ENCODE measurements around the gene PGAM5.
A peak's percentile ranks its signal among the peaks of the same experiment; 100 is the strongest.

The PGAM5 gene

GRCh38 chr12:132711080-132711843 is 620 bp downstream of the PGAM5 start:
- H3K36me3 ChIP-seq = peaks cover 15 to 43% (median 34%) of the 10 kb centered on the region in 11 experiments
- TF ChIP-seq Cebpa-rat (IDR thresholded peaks at IDR 0.05) = no peak
- H3K27me3 ChIP-seq = no peaks in the 10 kb centered on the region
- H3K4me2 ChIP-seq = peak overlapping the region; percentile 85 to 99 (median 95)
- peaks cover 8 to 53% (median 50%) of the 10 kb centered on the region in 11 experiments; a peak in 21 of 22 replicates for H4K20me1 ChIP-seq
- H3K9ac ChIP-seq = peak overlapping the region; percentile 83 to 97 (median 90)
- peak overlapping the region; percentile 78 to 98 (median 94) for H3K4me3 ChIP-seq
- peaks cover 29 to 45% (median 37%) of the 10 kb centered on the region in 10 experiments for H3K4me1 ChIP-seq
- H3K9me3 ChIP-seq (replicated peaks in 1 of 11) = no peaks in the 10 kb centered on the region
- H3K27ac ChIP-seq = peak overlapping the region; percentile 65 to 91 (median 84); a peak in 21 of 22 replicates

DNA sequence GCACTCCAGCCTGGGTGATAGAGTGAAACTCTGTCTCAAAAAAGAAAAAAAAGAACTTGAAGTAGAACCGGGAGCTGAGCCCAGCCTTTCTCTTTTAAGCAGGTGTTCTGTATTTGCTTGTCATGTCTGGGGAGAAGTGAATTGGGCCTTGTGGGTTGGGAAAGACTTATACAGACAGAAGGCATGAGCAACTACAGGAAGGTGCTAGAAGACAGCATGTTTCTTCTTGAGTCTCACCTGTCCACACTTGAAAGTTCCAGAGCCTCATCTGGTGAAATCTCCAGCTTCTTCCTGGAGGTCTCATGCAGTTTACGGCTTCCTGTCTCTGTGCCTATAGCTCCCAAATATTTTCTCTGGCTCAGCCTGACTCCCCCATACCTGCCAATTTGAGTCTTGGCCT is 2.5 kb downstream of the PGAM5 start:
- Histone ChIP-seq H3K4me2 (peak overlapping the region in 9 of 11 experiments; percentile 10 to 99 (median 85); a peak in 10 of 22 replicates), H3K9ac (no peak overlapping the region; a peak in 1 of 22 replicates), H3K9me3 (replicated peaks in 1 of 11) (no peaks in the 10 kb centered on the region), H4K20me1 (peaks cover 22 to 72% (median 68%) of the 10 kb centered on the region in 11 experiments; a peak in 21 of 22 replicates), H3K36me3 (peaks cover 23 to 53% (median 47%) of the 10 kb centered on the region in 11 experiments), H3K4me3 (no peak overlapping the region), H3K27ac (no peak overlapping the region), H3K4me1 (peaks cover 46 to 63% (median 55%) of the 10 kb centered on the region in 10 experiments), H3K27me3 (no peaks in the 10 kb centered on the region)
- TF ChIP-seq Cebpa-rat (IDR thresholded peaks at IDR 0.05) = no peak

GRCh38 chr12:132715874-132716273 is 5.2 kb downstream of the PGAM5 start:
- Histone ChIP-seq H3K4me1 (peaks cover 37 to 51% (median 44%) of the 10 kb centered on the region in 10 experiments), H3K27ac (no peak overlapping the region), H3K4me3 (no peak overlapping the region), H3K9me3 (replicated peaks in 1 of 11) (no peaks in the 10 kb centered on the region), H3K36me3 (peaks cover 45 to 78% (median 72%) of the 10 kb centered on the region in 11 experiments), H4K20me1 (peaks cover 35 to 97% (median 92%) of the 10 kb centered on the region in 11 experiments; a peak in 21 of 22 replicates), H3K27me3 (no peaks in the 10 kb centered on the region), H3K9ac (no peak overlapping the region), H3K4me2 (no peak overlapping the region)
- TF ChIP-seq Cebpa-rat (IDR thresholded peaks at IDR 0.05) = no peak

DNA sequence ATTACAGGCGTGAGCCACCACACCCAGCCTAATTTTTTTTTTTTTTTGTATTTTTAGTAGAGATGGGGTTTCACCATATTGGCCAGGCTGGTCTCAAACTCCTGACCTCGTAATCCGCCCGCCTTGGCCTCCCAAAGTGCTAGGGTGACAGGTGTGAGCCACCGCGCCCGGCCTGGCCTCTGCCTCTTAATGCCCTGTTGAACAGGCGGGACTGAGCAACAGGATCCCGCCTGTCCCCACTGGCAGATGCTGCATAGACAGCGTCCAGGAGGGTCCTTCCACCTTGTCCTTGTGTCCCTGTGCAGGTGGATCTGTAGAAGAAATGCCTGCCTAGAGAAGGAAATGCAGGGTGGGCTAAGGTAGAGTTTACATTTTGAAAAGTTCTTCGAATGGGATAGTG is 5.7 kb downstream of the PGAM5 start:
- no peak overlapping the region; a peak in 1 of 22 replicates for H3K9ac ChIP-seq
- no peak overlapping the region for H3K4me3 ChIP-seq
- peak overlapping the region in 8 of 11 experiments; percentile 58 to 78 (median 64); a peak in 10 of 22 replicates for H3K4me2 ChIP-seq
- H3K4me1 ChIP-seq = peaks cover 37 to 51% (median 44%) of the 10 kb centered on the region in 10 experiments
- TF ChIP-seq Cebpa-rat (IDR thresholded peaks at IDR 0.05) = no peak
- no peak overlapping the region for H3K27ac ChIP-seq
- H3K27me3 ChIP-seq = no peaks in the 10 kb centered on the region
- no peaks in the 10 kb centered on the region for H3K9me3 ChIP-seq (replicated peaks in 1 of 11)
- H3K36me3 ChIP-seq = peaks cover 50 to 83% (median 76%) of the 10 kb centered on the region in 11 experiments
- peaks cover 35 to 97% (median 96%) of the 10 kb centered on the region in 11 experiments; a peak in 21 of 22 replicates for H4K20me1 ChIP-seq

DNA sequence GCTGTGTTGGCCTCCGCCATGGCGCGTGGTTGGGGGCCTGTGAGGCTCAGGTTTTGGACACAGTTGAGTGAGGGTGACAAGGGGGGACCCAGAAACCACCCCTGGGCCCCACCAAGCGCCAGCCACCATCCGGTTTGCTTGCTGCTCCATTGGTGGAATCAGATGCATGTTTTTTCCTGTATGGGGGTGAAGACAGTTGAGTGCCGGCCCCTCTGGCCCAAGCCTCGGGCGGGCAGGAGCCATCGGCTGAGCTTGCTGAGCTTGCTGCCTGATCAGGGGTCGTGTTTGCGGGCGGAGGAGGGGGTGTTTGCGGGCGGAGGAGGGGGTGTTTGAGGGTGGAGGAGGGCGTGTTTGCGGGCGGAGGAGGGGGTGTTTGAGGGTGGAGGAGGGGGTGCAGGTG is 6.4 kb downstream of the PGAM5 start:
- no peaks in the 10 kb centered on the region for H3K9me3 ChIP-seq (replicated peaks in 1 of 11)
- H3K27ac ChIP-seq = no peak overlapping the region; a peak in 1 of 22 replicates
- H4K20me1 ChIP-seq = peaks cover 39 to 97% (median 96%) of the 10 kb centered on the region in 11 experiments; a peak in 21 of 22 replicates
- no peak for TF ChIP-seq Cebpa-rat (IDR thresholded peaks at IDR 0.05)
- peak overlapping the region; percentile 58 to 78 (median 65); a peak in 21 of 22 replicates for H3K4me2 ChIP-seq
- peaks cover 56 to 89% (median 83%) of the 10 kb centered on the region in 11 experiments for H3K36me3 ChIP-seq
- H3K4me3 ChIP-seq = no peak overlapping the region
- H3K4me1 ChIP-seq = peaks cover 30 to 45% (median 37%) of the 10 kb centered on the region in 10 experiments
- peak overlapping the region in 4 of 11 experiments; percentile 8 to 46 (median 22); a peak in 4 of 22 replicates for H3K9ac ChIP-seq
- H3K27me3 ChIP-seq = no peaks in the 10 kb centered on the region

DNA sequence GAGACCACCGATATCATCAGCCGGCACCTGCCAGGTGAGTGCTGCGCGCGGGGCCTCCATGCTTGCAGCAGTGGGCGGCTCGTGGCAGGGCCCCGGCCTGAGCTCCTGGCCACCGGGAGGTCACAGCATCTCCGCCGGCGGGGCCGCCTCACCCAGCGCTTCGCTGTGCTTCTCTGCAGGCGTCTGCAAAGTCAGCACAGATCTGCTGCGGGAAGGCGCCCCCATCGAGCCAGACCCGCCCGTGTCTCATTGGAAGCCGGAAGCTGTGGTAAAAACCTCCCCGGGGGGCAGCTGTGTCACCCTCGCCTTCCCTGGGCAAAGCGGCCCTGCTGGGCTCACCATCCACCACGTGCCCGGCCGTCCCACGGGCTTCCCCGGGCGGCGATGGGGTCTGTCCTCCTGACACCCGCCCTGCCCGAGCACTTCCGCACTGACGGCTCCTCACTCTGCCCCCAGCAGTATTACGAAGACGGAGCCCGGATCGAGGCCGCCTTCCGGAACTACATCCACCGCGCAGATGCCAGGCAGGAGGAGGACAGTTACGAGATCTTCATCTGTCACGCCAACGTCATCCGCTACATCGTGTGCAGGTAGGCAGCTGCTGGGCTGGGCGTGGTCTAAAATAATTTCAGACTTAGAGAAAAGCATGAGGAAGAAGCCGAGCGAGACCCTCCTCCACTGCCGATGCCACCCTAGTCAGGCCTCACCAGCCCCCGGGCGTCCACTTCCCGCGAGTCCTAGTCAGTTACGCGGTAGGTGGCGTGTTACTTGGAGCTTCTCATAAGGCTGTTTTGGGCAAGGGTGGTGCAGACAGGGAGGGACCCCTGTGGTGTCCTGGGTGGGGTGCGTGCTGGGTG is 7.1 kb downstream of the PGAM5 start:
- H3K4me1 ChIP-seq = peaks cover 25 to 37% (median 30%) of the 10 kb centered on the region in 10 experiments
- no peaks in the 10 kb centered on the region for H3K27me3 ChIP-seq
- peak overlapping the region in 8 of 11 experiments; percentile 23 to 60 (median 51); a peak in 13 of 22 replicates for H3K27ac ChIP-seq
- no peak overlapping the region for H3K4me3 ChIP-seq
- H3K4me2 ChIP-seq = peak overlapping the region; percentile 58 to 78 (median 65)
- TF ChIP-seq Cebpa-rat (IDR thresholded peaks at IDR 0.05) = no peak
- H3K36me3 ChIP-seq = peaks cover 63 to 96% (median 88%) of the 10 kb centered on the region in 11 experiments
- H3K9me3 ChIP-seq (replicated peaks in 1 of 11) = no peaks in the 10 kb centered on the region
- peaks cover 42 to 97% (median 94%) of the 10 kb centered on the region in 11 experiments; a peak in 21 of 22 replicates for H4K20me1 ChIP-seq
- peak overlapping the region in 7 of 11 experiments; percentile 2 to 48 (median 23); a peak in 7 of 22 replicates for H3K9ac ChIP-seq

GRCh38 chr12:132718644-132719043 is 8.0 kb downstream of the PGAM5 start:
- H3K4me1 ChIP-seq = peaks cover 16 to 29% (median 22%) of the 10 kb centered on the region in 10 experiments
- no peak overlapping the region for H3K4me3 ChIP-seq
- H4K20me1 ChIP-seq = peaks cover 47 to 97% (median 94%) of the 10 kb centered on the region in 11 experiments; a peak in 21 of 22 replicates
- peaks cover 71 to 97% (median 89%) of the 10 kb centered on the region in 11 experiments for H3K36me3 ChIP-seq
- H3K9ac ChIP-seq = no peak overlapping the region
- no peak overlapping the region for H3K4me2 ChIP-seq
- H3K27ac ChIP-seq = no peak overlapping the region
- no peak for TF ChIP-seq Cebpa-rat (IDR thresholded peaks at IDR 0.05)
- H3K9me3 ChIP-seq (replicated peaks in 1 of 11) = no peaks in the 10 kb centered on the region
- no peaks in the 10 kb centered on the region for H3K27me3 ChIP-seq

DNA sequence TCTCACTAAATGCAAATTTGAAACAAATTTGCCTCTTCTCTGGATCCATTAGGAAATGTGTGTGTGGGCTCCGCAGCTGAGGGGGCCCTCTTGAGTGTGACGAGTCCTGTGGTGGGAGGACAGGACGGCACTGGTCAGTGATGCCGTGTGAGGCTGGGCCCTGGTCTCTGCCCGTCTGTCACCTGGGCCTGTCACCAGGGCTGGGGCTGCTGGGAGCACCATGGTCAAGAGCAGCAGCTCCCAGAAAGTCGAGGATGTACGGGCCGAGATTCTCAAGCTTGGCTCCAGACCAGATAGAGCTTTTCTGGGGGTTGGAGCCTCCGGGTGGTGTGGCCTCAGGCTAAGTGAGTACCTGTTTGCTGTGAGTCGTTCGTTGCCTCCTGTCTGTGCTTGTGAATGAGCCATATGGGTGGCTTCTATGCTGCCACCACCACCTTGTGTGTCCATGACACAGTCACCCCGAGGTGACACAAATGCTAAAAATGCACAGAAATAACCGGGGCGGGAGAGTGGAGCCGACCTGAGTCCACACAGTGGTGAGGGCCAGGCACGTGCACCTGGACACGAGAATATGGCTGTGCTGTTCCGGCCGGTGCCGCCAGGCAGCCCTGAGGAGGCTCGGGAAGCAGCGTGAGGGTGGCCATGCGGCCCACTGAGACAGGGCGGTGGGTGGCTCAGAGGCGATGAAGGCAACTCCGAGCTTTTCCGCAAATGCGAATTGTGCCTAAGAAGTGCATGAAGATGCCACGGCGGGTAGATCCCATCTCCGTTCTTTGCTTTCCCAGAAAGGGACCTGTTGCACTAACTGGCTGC is 8.7 kb downstream of the PGAM5 start:
- Histone ChIP-seq H3K27me3 (no peaks in the 10 kb centered on the region), H3K36me3 (peaks cover 77 to 97% (median 89%) of the 10 kb centered on the region in 11 experiments), H3K27ac (no peak overlapping the region), H3K4me2 (no peak overlapping the region), H3K9me3 (replicated peaks in 1 of 11) (no peaks in the 10 kb centered on the region), H3K9ac (no peak overlapping the region), H3K4me1 (peaks cover 15 to 24% (median 19%) of the 10 kb centered on the region in 10 experiments), H4K20me1 (peaks cover 50 to 97% (median 94%) of the 10 kb centered on the region in 11 experiments; a peak in 21 of 22 replicates), H3K4me3 (no peak overlapping the region)
- TF ChIP-seq Cebpa-rat (IDR thresholded peaks at IDR 0.05) = no peak
